ENCODE data around the gene BTAF1. TPM values are rescaled to one million over a fixed set of nuclear protein-coding genes. Genes with fewer than 3 reads are reported as not detected.
A peak's percentile ranks its signal among the peaks of the same experiment; 100 is the strongest.

The BTAF1 gene
- total RNA-seq = 10 to 100 TPM; 35.5 to 78.3 (median 43.1) TPM

- intact Hi-C loops (cut with DNase I; ENCODE audit: low total_unique reads) = no loop called here
These were observed at the start of gene BTAF1 for GRCh38 chr10:91923371-91924211. Gene BTAF1 (plus strand): TSS chr10:91923770. CDS start chr10:91924077, 307 bp downstream.

GRCh38 chr10:91875156-91875555 is 48.4 kb upstream of the BTAF1 start:
- no peak for TF ChIP-seq POLR2A (IDR thresholded peaks at IDR 0.05)
- WGBS, 2 donors = 95 to 98% methylated on average over 2 of the region's 2 CpGs
- intact Hi-C loops (cut with DNase I; ENCODE audit: low total_unique reads) = no loop called here
- H3K4me3 ChIP-seq (ENCODE audit: low read depth, poor library complexity, severe bottlenecking) = no peak overlapping the region
- DNase-seq (ENCODE audit: low spot score in 2 of 2) = no peak

More at GRCh38 chr10:91923371-91924211, at the start of gene BTAF1:
- peak within 1 kb of the TSS; percentile 35 for H3K4me3 ChIP-seq (ENCODE audit: low read depth, poor library complexity, severe bottlenecking)
- DNase-seq (ENCODE audit: low spot score in 2 of 2) = peak; percentile 87 to 97
- TF ChIP-seq CTCF (IDR thresholded peaks at IDR 0.05) (no peak), POLR2A (IDR thresholded peaks at IDR 0.05) (peak in 1 of 2 donors; percentile 87)
- 0% methylated on average over 27 to 40 of the region's 65 CpGs for WGBS, 2 donors

- intact Hi-C loops (cut with DNase I; ENCODE audit: low total_unique reads) = no loop called here
- TF ChIP-seq POLR2A (IDR thresholded peaks at IDR 0.05) (no peak), CTCF (IDR thresholded peaks at IDR 0.05) (no peak)
- no peak for DNase-seq (ENCODE audit: low spot score in 2 of 2)
- H3K4me3 ChIP-seq (ENCODE audit: low read depth, poor library complexity, severe bottlenecking) = no peak overlapping the region
- 93 to 97% methylated on average over 1 of the region's 1 CpG for WGBS, 2 donors
These were observed 47.8 kb upstream of the BTAF1 start for GRCh38 chr10:91875779-91876178.

- whole genome bisulfite sequencing, 2 donors = 27 to 37% methylated on average over 7 of the region's 7 CpGs
- no peak overlapping the region for H3K4me3 ChIP-seq (ENCODE audit: low read depth, poor library complexity, severe bottlenecking)
- intact Hi-C loops (cut with DNase I; ENCODE audit: low total_unique reads) = no loop called here
- no peak for DNase-seq (ENCODE audit: low spot score in 2 of 2)
- TF ChIP-seq CTCF (IDR thresholded peaks at IDR 0.05) (no peak), POLR2A (IDR thresholded peaks at IDR 0.05) (no peak)
These were observed 43.9 kb upstream of the BTAF1 start for GRCh38 chr10:91879515-91880170.

- DNase-seq (ENCODE audit: low spot score in 2 of 2) = peak in 1 of 2 donors; percentile 34
- intact Hi-C loops (cut with DNase I; ENCODE audit: low total_unique reads) = no loop called here
- 15 to 18% methylated on average over 3 of the region's 3 CpGs for WGBS, 2 donors
These were observed 43.3 kb upstream of the BTAF1 start for GRCh38 chr10:91880310-91880709.

More at GRCh38 chr10:91880310-91880709, 43.3 kb upstream of the BTAF1 start:
- no peak overlapping the region for H3K4me3 ChIP-seq (ENCODE audit: low read depth, poor library complexity, severe bottlenecking)
- no peak for TF ChIP-seq CTCF (IDR thresholded peaks at IDR 0.05)
- TF ChIP-seq POLR2A (IDR thresholded peaks at IDR 0.05) = no peak
